SU-DHL-6 (cell line): ENCODE measurements around the gene LRRC3.

Experiments used
- H2AFZ ChIP-seq: fragments of 200-600 bp; sonication (generic); 2 replicates; pipeline ENCODE4 v1.6.1; 2014; ENCODE audit warnings: low read depth, mild to moderate bottlenecking, moderate library complexity, mixed read lengths, antibody characterized with exemption, low read length; ENCODE audit not compliant: severe bottlenecking
- H3F3A ChIP-seq: fragments of 200-600 bp; shearing (Covaris generic); 2 replicates; pipeline ENCODE4 v1.6.0; 2016; ENCODE audit warnings: antibody characterized with exemption, mild to moderate bottlenecking; ENCODE audit not compliant: insufficient read depth
- H3K27ac ChIP-seq: fragments of 200-600 bp; sonication (generic); 2 replicates; pipeline ENCODE4 v1.5.1; 2016; ENCODE audit warnings: low read depth, mild to moderate bottlenecking, low read length, moderate library complexity, mixed read lengths
- H3K27me3 ChIP-seq: fragments of 200-600 bp; sonication (generic), shearing (Covaris generic); 2 replicates; pipeline ENCODE4 v1.6.0; 2014; ENCODE audit warnings: mild to moderate bottlenecking, low read length
- H3K36me3 ChIP-seq: fragments of 200-600 bp; sonication (generic); 2 replicates; pipeline ENCODE4 v1.6.1; 2014; ENCODE audit warnings: mild to moderate bottlenecking, low read length, mixed read lengths
- H3K4me2 ChIP-seq: fragments of 300-600, 200-600 bp; shearing (Covaris generic), sonication (generic); 2 replicates; pipeline ENCODE4 v1.6.0; 2014; ENCODE audit warnings: low read length, low read depth, mild to moderate bottlenecking; ENCODE audit not compliant: poor library complexity, severe bottlenecking
- H3K4me3 ChIP-seq: fragments of 200-600 bp; sonication (generic); 2 replicates; pipeline ENCODE4 v1.5.1; 2014; ENCODE audit warnings: antibody characterized with exemption, low read length, mild to moderate bottlenecking, mixed read lengths; ENCODE audit not compliant: insufficient read depth, poor library complexity, severe bottlenecking
- H3K79me2 ChIP-seq: fragments of 200-600 bp; sonication (generic); 2 replicates; pipeline ENCODE4 v1.6.1; 2014; ENCODE audit warnings: mild to moderate bottlenecking, low read length, moderate library complexity; ENCODE audit not compliant: insufficient read depth
- H3K9ac ChIP-seq: fragments of 200-600 bp; sonication (generic); 2 replicates; pipeline ENCODE4 v1.7.0; 2014; ENCODE audit warnings: mild to moderate bottlenecking, low read length
- H3K9me2 ChIP-seq: fragments of 200-600 bp; sonication (generic); replicated peaks from 2 replicates; pipeline ENCODE4 v1.6.1; 2014; ENCODE audit warnings: low read length; ENCODE audit not compliant: insufficient read depth
- H3K9me3 ChIP-seq: fragments of 200-600 bp; sonication (generic); 2 replicates; pipeline ENCODE4 v1.6.1; 2014; ENCODE audit warnings: low read length, mixed read lengths; ENCODE audit not compliant: insufficient read depth
- H4K20me1 ChIP-seq: fragments of 200-600 bp; sonication (generic); 2 replicates; pipeline ENCODE4 v1.6.1; 2014; ENCODE audit warnings: low read depth, mild to moderate bottlenecking, antibody characterized with exemption, low read length, moderate library complexity, mixed read lengths
- EZH2phosphoT487 ChIP-seq: fragments of 200-600 bp; sonication (generic), shearing (Covaris generic); conservative IDR thresholded peaks from 2 replicates; pipeline ENCODE4 v1.6.1; 2018; ENCODE audit warnings: mild to moderate bottlenecking, antibody characterized with exemption, low read length, moderate library complexity, mixed read lengths
- TF ChIP-seq, protein P1 (sequence below): fragments of 200-600 bp; sonication (generic); IDR thresholded peaks from one replicate; pipeline ENCODE4 v1.5.1; 2017; ENCODE audit warnings: antibody characterized with exemption, mild to moderate bottlenecking, low read length, moderate library complexity; ENCODE audit not compliant: insufficient read depth, poor library complexity, severe bottlenecking

Gene LRRC3

DNA sequence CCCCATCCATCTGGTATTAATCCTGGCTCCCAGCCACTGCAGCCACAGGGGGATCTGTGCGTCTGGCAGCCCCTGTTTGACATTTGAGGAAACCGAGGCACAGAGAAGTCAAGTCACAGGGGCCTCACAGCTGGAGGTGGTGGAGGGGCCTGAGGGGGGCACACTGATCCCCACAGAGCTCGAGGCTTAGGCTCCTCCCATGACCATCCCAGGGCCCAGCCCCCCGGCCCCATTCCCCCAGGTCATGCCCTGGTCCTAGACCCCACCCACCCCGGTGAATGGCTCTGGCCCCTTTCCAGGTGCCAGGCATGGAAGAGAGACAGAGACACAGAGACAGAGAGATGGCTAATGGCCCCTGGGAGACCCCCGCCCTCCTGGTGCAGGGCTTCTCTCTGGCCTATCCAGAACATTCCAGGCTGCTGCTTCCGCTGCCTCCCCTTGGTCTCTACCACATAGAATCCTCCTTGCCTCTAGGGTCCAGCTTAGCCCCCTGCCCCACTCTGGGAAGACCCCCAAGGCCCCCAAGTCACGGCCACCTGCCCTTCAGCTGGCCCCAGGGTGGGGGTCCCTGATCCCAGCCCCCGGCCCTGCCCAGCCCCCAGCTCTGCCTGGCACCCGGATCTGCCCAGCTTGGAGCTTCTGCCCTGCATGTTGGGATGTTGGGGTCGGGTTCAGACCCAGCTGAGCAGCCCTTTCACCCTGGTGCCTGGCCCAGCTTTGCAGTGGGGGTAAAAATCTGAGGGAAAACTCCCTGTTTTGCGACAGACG is 29.2 kb upstream of the LRRC3 start:
- no peak overlapping the region for H3K9ac ChIP-seq
- peaks cover 6% of the 10 kb centered on the region; the same call in 1 of the 2 replicates for H3K9me3 ChIP-seq
- no peaks in the 10 kb centered on the region for H3K36me3 ChIP-seq
- no peaks in the 10 kb centered on the region for H3K79me2 ChIP-seq
- TF ChIP-seq, protein P1, sequence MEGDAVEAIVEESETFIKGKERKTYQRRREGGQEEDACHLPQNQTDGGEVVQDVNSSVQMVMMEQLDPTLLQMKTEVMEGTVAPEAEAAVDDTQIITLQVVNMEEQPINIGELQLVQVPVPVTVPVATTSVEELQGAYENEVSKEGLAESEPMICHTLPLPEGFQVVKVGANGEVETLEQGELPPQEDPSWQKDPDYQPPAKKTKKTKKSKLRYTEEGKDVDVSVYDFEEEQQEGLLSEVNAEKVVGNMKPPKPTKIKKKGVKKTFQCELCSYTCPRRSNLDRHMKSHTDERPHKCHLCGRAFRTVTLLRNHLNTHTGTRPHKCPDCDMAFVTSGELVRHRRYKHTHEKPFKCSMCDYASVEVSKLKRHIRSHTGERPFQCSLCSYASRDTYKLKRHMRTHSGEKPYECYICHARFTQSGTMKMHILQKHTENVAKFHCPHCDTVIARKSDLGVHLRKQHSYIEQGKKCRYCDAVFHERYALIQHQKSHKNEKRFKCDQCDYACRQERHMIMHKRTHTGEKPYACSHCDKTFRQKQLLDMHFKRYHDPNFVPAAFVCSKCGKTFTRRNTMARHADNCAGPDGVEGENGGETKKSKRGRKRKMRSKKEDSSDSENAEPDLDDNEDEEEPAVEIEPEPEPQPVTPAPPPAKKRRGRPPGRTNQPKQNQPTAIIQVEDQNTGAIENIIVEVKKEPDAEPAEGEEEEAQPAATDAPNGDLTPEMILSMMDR: no peak
- no peak for TF ChIP-seq EZH2phosphoT487
- no peaks in the 10 kb centered on the region for H3K9me2 ChIP-seq
- H3K4me3 ChIP-seq: no peak overlapping the region
- H3F3A ChIP-seq: no peaks in the 10 kb centered on the region
- no peak overlapping the region for H2AFZ ChIP-seq
- no peaks in the 10 kb centered on the region for H4K20me1 ChIP-seq
- no peak overlapping the region for H3K27ac ChIP-seq
- H3K4me2 ChIP-seq: no peak overlapping the region
- H3K27me3 ChIP-seq: no peaks in the 10 kb centered on the region

DNA sequence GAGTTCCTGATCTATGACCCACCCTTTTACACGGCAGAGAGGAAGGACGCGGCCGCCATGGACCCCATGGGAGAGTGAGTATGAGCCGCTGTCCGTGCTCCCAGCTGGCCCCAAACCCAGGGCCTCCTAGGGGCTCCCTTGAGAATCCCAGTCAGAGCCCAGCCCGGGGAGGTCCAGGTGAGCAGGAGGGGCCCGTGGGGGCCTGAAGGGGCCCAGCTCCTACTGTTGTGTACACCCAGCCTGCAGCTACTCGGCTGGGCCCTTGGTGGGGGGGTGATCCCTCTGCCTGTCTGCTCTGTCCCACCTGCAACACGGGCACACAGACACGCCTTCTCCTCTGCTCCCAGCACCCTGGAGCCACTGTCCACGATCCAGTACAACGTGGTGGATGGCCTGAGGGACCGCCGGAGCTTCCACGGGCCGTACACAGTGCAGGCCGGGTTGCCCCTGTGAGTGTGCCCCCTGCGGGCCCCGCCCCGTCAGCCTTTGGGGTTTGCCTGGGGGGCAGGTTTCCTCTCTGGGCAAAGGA is 28.6 kb upstream of the LRRC3 start:
- no peaks in the 10 kb centered on the region for H4K20me1 ChIP-seq
- no peak overlapping the region for H3K27ac ChIP-seq

DNA sequence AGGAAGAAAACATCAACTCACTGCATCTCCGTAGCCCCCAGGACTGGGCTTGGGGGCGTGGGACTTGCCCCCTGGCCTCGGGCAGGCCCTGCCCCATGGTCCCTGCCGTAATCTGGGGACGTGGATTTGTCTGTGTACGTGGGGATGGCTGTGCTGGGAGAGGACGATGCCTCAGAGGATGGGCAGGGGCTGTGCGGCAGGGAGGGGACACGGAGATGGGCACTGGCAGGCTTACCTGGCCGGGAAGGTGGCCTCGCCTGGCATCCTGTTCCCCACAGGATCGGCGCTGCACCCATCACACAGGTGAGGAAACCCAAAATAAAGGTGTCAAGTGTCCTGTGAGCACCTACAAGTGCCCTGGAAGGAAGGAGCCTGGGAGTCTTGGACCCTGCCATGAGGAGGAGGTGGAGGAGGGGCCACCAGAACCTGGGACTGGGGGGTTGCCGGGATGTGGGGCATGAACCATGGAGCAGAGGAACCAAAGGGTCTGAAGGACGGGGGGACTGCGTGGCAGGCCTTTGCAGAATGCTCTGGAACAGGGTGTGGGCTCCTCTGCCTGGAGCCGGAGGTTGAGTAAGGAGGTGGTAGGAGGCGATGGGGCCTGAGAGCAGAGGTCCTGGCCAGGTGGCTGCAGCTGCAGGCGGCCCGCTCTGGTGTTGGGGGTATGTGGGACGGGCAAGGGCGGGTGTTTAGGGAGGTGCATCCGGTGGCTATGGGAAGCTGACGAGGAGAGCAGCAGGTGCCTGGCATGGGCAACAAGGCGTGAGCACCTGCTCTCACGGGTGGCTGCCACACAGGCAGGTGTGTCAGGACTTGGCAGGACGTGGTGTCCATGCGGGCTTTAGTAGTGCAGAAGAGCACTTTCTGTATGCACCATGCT is 27.8 kb upstream of the LRRC3 start:
- Histone ChIP-seq H2AFZ (no peak overlapping the region), H3K9me2 (no peaks in the 10 kb centered on the region), H4K20me1 (no peaks in the 10 kb centered on the region), H3K79me2 (no peaks in the 10 kb centered on the region), H3K27ac (no peak overlapping the region), H3K4me2 (no peak overlapping the region), H3F3A (no peaks in the 10 kb centered on the region), H3K4me3 (no peak overlapping the region), H3K9ac (no peak overlapping the region), H3K9me3 (peaks cover 6% of the 10 kb centered on the region; the same call in 1 of the 2 replicates), H3K36me3 (no peaks in the 10 kb centered on the region), H3K27me3 (no peaks in the 10 kb centered on the region)
- TF ChIP-seq, protein P1: no peak
- no peak for TF ChIP-seq EZH2phosphoT487

More for the DNA sequence above, 28.6 kb upstream of the LRRC3 start:
- Histone ChIP-seq H3K9ac (no peak overlapping the region), H3K79me2 (no peaks in the 10 kb centered on the region), H3K4me3 (no peak overlapping the region), H3K4me2 (no peak overlapping the region), H3K9me2 (no peaks in the 10 kb centered on the region), H3F3A (no peaks in the 10 kb centered on the region), H3K36me3 (no peaks in the 10 kb centered on the region), H3K9me3 (peaks cover 6% of the 10 kb centered on the region; the same call in 1 of the 2 replicates), H3K27me3 (no peaks in the 10 kb centered on the region), H2AFZ (no peak overlapping the region)
- TF ChIP-seq EZH2phosphoT487: no peak
- TF ChIP-seq, protein P1: no peak
